GM13977 (cell line): ENCODE measurements around the gene SLC25A12.

Source experiments
- DNase-seq: peaks from one replicate; pipeline ENCODE4 v3.0.0; 2012; ENCODE audit warnings: low spot score
- CTCF ChIP-seq: IDR thresholded peaks from 2 replicates; pipeline ENCODE4 v1.5.1; 2012; ENCODE audit warnings: mild to moderate bottlenecking, control low read depth; ENCODE audit not compliant: insufficient read depth; ENCODE audit errors: extremely low read depth, missing control alignments
- in situ Hi-C: fragments of 300-500 bp; cut with MboI; formaldehyde crosslinking; loops from one replicate; pipeline ENCODE4 v1.12.0; 2022; ENCODE audit warnings: low sequenced_read_pairs, low pct_unique_long_range_greater_than_20kb, mixed read lengths, inconsistent platforms; ENCODE audit not compliant: unreplicated experiment

SLC25A12 gene

GRCh38 chr2:171878481-171878993 lies 15.5 kb downstream of the SLC25A12 start:
- no peak for DNase-seq
- in situ Hi-C loops: no loop called here

GRCh38 chr2:171874963-171875362 lies 19.1 kb downstream of the SLC25A12 start:
- DNase-seq: no peak
- in situ Hi-C loops: no loop called here
- TF ChIP-seq CTCF: no peak

More at GRCh38 chr2:171878481-171878993, 15.5 kb downstream of the SLC25A12 start:
- TF ChIP-seq CTCF: no peak

- in situ Hi-C loops: no loop called here
- DNase-seq: no peak
- TF ChIP-seq CTCF: no peak
Observed at GRCh38 chr2:171874517-171874916, 19.5 kb downstream of the SLC25A12 start.

GRCh38 chr2:171864357-171864985 lies 29.6 kb downstream of the SLC25A12 start:
- no peak for DNase-seq
- in situ Hi-C loops: no loop called here
- TF ChIP-seq CTCF: no peak

GRCh38 chr2:171862501-171862900 lies 31.5 kb downstream of the SLC25A12 start:
- no peak for DNase-seq
- in situ Hi-C loops: no loop called here
- TF ChIP-seq CTCF: no peak

GRCh38 chr2:171858397-171858958 lies 35.6 kb downstream of the SLC25A12 start:
- in situ Hi-C loops: no loop called here
- no peak for DNase-seq
- TF ChIP-seq CTCF: no peak

- in situ Hi-C loops: no loop called here
- no peak for DNase-seq
- TF ChIP-seq CTCF: no peak
Observed at GRCh38 chr2:171855401-171855800, 38.6 kb downstream of the SLC25A12 start.
